HepG2 (cell line): ENCODE data around the gene SLC19A1. TPM values are rescaled to one million over a fixed set of nuclear protein-coding genes. Genes with fewer than 3 reads are reported as not detected.
A peak's percentile ranks its signal among the peaks of the same experiment; 100 is the strongest.

ENCODE experiments used
- ATAD3A ChIP-seq: sonication (generic); formaldehyde crosslinking; IDR thresholded peaks from 2 replicates; pipeline ENCODE4 v1.4.0; 2020; ENCODE audit warnings: missing genetic modification reagents
- ATRX ChIP-seq: sonication (generic); formaldehyde crosslinking; IDR thresholded peaks from 2 replicates; pipeline ENCODE4 v1.4.0; 2020; ENCODE audit warnings: missing genetic modification reagents, borderline replicate concordance
- DBP ChIP-seq: sonication (generic); formaldehyde crosslinking; IDR thresholded peaks from 2 replicates; pipeline ENCODE4 v1.4.0; 2020; ENCODE audit warnings: missing genetic modification reagents; ENCODE audit errors: not compliant biosample characterization
- ELF3 ChIP-seq: IDR thresholded peaks from 2 replicates; pipeline ENCODE4 v1.6.1; 2016; ENCODE audit warnings: missing genetic modification reagents, missing compliant biosample characterization
- FOXA3 ChIP-seq: IDR thresholded peaks from 2 replicates; pipeline ENCODE4 v1.6.1; 2016; ENCODE audit warnings: missing genetic modification reagents, missing compliant biosample characterization
- GPBP1L1 ChIP-seq: sonication (generic); formaldehyde crosslinking; IDR thresholded peaks from 2 replicates; pipeline ENCODE4 v1.5.0; 2020; ENCODE audit warnings: mild to moderate bottlenecking, missing genetic modification reagents
- IRF9 ChIP-seq: sonication (generic); formaldehyde crosslinking; IDR thresholded peaks from 2 replicates; pipeline ENCODE4 v1.8.0; 2022; ENCODE audit warnings: missing genetic modification reagents, mild to moderate bottlenecking, borderline replicate concordance
- MYC ChIP-seq: sonication (generic); formaldehyde crosslinking; IDR thresholded peaks from 2 replicates; pipeline ENCODE4 v1.9.0; 2021; ENCODE audit warnings: missing genetic modification reagents, borderline replicate concordance
- MZF1 ChIP-seq: sonication (generic); formaldehyde crosslinking; IDR thresholded peaks from 2 replicates; pipeline ENCODE4 v1.8.1; 2023; ENCODE audit warnings: mild to moderate bottlenecking, missing genetic modification reagents, borderline replicate concordance
- NR3C1 ChIP-seq: sonication (generic); formaldehyde crosslinking; IDR thresholded peaks from 2 replicates; pipeline ENCODE4 v1.4.0; 2020; ENCODE audit warnings: missing genetic modification reagents
- ZBED4 ChIP-seq: sonication (generic); formaldehyde crosslinking; IDR thresholded peaks from 2 replicates; pipeline ENCODE4 v1.4.0; 2020; ENCODE audit warnings: missing genetic modification reagents, borderline replicate concordance
- ZFP41 ChIP-seq: sonication (generic); formaldehyde crosslinking; IDR thresholded peaks from 2 replicates; pipeline ENCODE4 v1.4.0; 2020; ENCODE audit warnings: mild to moderate bottlenecking, missing genetic modification reagents, borderline replicate concordance
- ZMYM2 ChIP-seq: sonication (generic); formaldehyde crosslinking; IDR thresholded peaks from 2 replicates; pipeline ENCODE4 v1.8.0; 2022; ENCODE audit warnings: mild to moderate bottlenecking, missing genetic modification reagents
- ZNF10 ChIP-seq: sonication (generic); formaldehyde crosslinking; IDR thresholded peaks from 2 replicates; pipeline ENCODE4 v1.4.0; 2020; ENCODE audit warnings: mild to moderate bottlenecking, low read depth, missing genetic modification reagents, borderline replicate concordance
- ZNF24 ChIP-seq: fragments of 450-650 bp; IDR thresholded peaks from 2 replicates; pipeline ENCODE4 v1.6.1; 2017; ENCODE audit warnings: antibody characterized with exemption, mild to moderate bottlenecking
- ZNF275 ChIP-seq: sonication (generic); formaldehyde crosslinking; IDR thresholded peaks from 2 replicates; pipeline ENCODE4 v1.8.0; 2022; ENCODE audit warnings: missing genetic modification reagents, mild to moderate bottlenecking, inconsistent platforms, borderline replicate concordance
- ZNF557 ChIP-seq: sonication (generic); formaldehyde crosslinking; IDR thresholded peaks from 2 replicates; pipeline ENCODE4 v1.4.0; 2020; ENCODE audit warnings: missing genetic modification reagents
- polyA plus RNA-seq, 8 experiments: library from polyadenylated mRNA; depleted of rRNA in 3 of 8; stranded (reverse) in 7 of 8; unstranded in 1 of 8; fragments of >200 nt; fragmentation: Illumina TruSeq in 4 of 8; extraction: Trizol in 4 of 8; gene quantifications; 2 replicates each; pipeline versions ENCODE4 v1.2.1 to v1.2.3, GENCODE V29; 2011 to 2016; ENCODE audit warnings: low read depth in 4 of 8, missing spikeins in 1 of 8, mixed read lengths in 1 of 8; ENCODE audit not compliant: insufficient read depth in 1 of 8
- total RNA-seq, 5 experiments: library from RNA; depleted of rRNA; stranded (reverse); fragments of >200 nt; fragmentation: Illumina TruSeq; extraction: Trizol; gene quantifications; 2 replicates each; pipeline ENCODE4 v1.2.3, GENCODE V29; 2016; ENCODE audit warnings: low read depth in 1 of 5

SLC19A1 gene
- total and polyA plus RNA-seq, 2 of the 13 experiments (the other 11 are each of a cell fraction or from before 2014, with no cell fraction given) = 21.8 to 23.0 TPM

GRCh38 chr21:45471525-45472221 is 70.6 kb downstream of the SLC19A1 start (continued):
- TF ChIP-seq ZBED4 (CRISPR knock-in tag) (peak; percentile 93), FOXA3 (CRISPR knock-in tag) (peak; percentile 95), ZNF10 (CRISPR knock-in tag) (no peak), MYC (peak; percentile 78; the same call in 1 of the 2 replicates), MZF1 (no peak), ELF3 (CRISPR knock-in tag) (peak; percentile 85), IRF9 (CRISPR knock-in tag) (no peak; the same call in 1 of the 2 replicates), ZNF24 (no peak), DBP (CRISPR knock-in tag) (no peak), ATRX (CRISPR knock-in tag) (no peak), ZNF557 (CRISPR knock-in tag) (no peak; the same call in 1 of the 2 replicates), ZNF275 (no peak), ZFP41 (peak; percentile 37; the same call in 1 of the 2 replicates), ATAD3A (0 out of 2 replicates have a peak, but pooled peaks have one; percentile 11), GPBP1L1 (no peak), NR3C1 (CRISPR knock-in tag) (no peak), ZMYM2 (CRISPR knock-in tag) (peak; percentile 72; the same call in 1 of the 2 replicates)
